ENCODE measurements around the gene SHISA3.

- TF ChIP-seq CTCF (IDR thresholded peaks at IDR 0.05) (no peak), POLR2A (IDR thresholded peaks at IDR 0.05) (no peak)
Observed at GRCh38 chr4:42446823-42447222, 49.5 kb downstream of the SHISA3 start.
